HG03095 (cell line): Measurements from ENCODE around the gene RGS6.
"Not testable (repeated sequence)": the region's sequence is repeated elsewhere in the genome, so short reads cannot be mapped to it uniquely, and the experiment has no call there.

Experiments
- ATAC-seq: cut with Tn5 transposase; IDR thresholded peaks from one replicate; pipeline ENCODE4 v1.9.1; 2021; ENCODE audit warnings: moderate library complexity; ENCODE audit not compliant: unreplicated experiment

Gene RGS6

GRCh38 chr14:72444701-72445100, 512.5 kb downstream of the RGS6 start:
- no peak for ATAC-seq

DNA sequence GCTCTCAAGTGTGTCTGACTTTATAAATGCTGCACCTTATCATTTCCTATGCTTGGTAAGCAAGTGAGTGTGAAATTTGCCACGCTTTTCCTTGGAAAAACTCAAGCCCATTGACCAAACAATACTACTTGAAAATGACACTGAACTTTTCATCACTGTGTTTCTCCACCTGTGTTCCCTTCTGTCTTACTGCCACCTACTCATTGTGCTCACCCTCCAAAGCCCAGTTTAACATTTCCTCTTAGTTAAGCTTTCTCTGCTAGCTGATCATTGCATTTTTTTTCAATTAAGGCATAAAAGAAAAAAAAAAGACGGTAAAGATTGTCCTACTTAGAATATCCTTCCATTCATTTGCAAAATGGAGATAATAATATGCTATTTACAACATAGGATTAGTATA, 516.0 kb downstream of the RGS6 start:
- ATAC-seq: no peak

DNA sequence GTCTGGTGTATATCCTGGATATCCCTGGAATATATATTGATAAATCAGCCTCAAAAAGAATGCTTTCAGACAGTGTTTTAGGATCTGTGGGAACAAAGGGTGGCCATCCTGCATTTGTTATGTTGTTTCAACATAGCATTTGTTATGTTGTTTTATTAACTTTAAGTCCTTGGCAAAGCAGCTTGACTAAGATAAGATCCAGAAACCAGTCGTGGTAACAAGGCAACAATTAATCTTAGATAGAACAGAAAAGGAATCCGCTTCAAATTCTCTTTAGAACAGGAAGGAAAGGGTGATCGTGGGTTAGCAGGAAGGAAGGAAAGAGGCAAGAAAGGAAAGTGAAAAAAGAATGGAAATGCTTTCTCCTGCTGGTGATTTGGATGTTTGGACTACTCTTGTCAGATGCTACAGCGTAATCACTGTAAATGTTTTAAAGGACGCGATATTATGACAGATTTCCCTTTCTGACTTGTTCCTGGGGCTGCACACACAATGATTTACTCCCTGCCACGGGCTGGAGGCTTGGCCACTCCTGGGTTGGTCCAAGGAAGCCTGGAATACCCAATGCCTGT, 518.3 kb downstream of the RGS6 start:
- no peak for ATAC-seq

DNA sequence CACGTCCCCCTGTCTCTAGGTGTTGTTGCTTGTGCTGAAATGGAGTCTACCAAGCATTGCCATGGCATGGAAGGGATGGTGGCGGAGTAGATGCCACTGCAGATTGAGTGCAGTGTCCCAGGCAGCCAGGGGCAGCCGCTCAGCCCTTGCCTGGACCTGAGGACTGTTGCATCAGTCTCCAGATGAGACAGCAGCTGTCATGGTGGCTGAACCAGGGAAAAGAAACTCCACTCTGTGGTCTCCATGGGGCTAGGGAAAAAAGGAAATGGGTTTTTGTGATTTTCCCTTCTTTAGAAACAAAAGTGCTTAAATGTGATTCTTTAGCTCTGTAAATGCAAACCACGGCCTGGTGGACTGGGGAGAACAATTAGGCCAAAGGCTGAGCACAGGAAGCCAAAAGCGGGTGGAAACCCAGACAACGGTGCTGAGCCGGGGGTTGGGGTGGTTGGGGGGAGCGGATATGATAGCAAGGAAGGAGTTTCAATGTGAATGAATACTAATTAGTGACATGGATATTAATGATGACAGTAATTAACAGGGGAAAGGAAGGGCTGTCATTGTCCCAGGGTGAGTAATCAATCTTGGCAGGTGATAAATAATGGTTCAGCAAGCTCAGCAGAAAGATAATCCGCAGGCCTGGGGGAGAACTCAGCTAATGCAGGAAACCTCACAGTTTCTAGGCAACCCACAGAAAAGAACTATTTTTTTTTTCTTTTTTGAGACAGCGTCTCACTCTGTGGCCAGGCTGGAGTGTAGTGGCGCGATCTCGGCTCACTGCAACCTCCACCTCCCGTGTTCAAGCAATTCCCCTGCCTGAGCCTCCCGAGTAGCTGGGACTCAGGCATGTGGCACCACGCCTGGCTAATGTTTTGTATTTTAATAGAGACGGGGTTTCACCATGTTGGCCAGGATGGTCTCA, 519.1 kb downstream of the RGS6 start:
- peak; percentile 65 for ATAC-seq

DNA sequence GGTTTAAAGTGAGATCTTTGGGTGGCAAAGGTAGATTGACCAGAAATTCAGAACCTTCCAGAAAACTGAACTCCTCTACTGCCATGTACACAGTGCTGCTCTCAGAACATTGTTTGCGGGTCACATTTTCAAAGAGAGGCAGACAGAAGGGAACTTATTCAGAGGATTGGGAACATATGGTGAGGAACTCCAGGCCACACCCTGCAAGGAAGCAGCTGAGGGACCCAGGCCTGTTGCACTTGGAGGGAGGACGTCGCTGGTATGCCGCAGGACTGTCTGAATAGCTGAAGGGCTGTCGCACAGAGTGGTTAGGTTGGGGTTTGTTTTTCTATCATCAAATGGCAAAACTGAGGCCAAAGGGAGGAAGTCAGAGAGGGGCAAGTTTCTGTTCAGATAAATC, 520.5 kb downstream of the RGS6 start:
- ATAC-seq: no peak

GRCh38 chr14:72454388-72455160, 522.3 kb downstream of the RGS6 start:
- no peak for ATAC-seq

DNA sequence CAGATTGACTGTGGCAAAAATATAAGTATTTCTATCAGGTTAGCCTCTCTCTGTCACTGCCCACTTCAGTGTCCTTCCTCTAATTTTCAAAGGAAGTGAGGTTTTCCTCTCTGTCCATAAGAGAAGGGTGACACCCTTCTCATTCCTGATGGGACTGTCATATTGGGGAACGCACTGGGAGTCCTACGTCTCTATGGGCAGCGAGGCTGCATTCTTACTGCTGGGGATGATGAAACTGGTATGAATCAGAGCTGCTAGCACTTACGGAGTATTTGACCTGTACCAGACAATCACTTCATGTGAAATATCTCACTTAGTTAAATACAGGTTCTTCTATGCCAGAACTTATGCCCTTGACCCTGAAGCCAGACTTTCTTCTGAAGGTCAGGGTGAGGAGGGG, 525.4 kb downstream of the RGS6 start:
- no peak for ATAC-seq

- ATAC-seq: no peak
Measured at GRCh38 chr14:72462056-72462455, 529.8 kb downstream of the RGS6 start.

DNA sequence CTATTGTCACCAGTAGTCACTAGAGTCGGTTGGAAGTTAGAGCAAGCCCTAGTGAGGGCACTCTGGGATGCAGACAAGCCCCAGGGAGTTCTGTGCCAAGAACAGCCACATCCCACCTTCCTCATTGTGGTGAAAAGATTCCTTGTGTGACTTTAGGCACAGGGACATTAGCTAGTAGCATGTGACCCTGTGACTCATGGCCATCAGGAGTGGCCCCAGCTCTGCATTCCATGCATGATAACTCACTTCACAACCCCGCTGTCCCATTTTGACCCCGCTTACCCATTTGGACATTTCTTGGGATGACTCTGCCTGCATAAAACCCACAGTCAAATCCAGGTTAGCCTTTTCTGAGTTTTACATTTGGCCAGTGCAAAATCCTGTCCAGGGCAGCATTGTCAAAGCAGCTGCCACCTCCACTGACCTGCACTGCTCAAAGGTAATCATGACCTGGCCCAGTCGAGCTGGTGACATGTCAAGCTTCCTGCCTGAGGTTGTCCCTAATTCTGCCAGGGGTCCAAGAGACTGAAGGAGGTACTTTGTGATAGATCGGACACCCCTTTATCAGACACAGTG, 531.1 kb downstream of the RGS6 start:
- ATAC-seq: no peak

GRCh38 chr14:72464226-72464625, 532.0 kb downstream of the RGS6 start:
- ATAC-seq: no peak

GRCh38 chr14:72466325-72466724, 534.1 kb downstream of the RGS6 start:
- ATAC-seq: no peak

DNA sequence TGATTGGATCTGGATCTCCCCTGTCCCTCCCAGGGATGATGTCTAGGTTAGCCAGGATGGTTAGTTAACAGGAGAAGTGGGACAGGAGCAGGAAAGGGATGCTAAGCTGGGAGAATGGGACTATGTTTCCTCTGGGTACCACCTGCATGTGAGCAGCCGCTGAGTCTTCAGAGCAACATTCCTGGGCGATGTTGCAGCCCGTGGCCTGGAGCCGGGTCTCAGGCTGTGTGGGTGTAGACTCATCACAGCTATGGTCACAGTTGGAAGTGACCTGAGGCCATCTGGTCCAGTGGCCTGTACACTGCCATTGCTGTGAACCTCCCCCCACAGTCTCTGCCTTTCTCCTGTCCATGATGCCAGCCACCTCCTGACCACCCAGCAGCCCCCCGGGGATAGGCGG, 539.1 kb downstream of the RGS6 start:
- ATAC-seq: no peak

DNA sequence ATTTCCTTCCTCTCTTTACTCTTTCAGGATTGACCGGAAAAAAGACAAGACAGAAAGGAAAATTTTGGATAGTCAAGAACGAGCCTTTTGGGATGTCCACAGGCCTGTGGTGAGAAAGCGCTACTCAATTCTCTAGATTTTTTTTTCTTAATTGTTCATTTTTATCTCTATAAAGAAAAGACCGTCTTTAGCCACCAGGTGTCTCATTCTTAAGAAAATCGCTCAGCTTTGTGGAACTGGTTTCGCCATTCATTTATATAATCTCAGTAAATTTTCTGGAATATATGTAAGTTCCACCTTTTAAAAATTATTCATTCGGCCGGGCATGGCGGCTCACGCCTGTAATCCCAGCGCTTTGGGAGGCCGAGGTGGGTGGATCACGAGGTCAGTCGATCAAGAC, 540.6 kb downstream of the RGS6 start:
- no peak for ATAC-seq

DNA sequence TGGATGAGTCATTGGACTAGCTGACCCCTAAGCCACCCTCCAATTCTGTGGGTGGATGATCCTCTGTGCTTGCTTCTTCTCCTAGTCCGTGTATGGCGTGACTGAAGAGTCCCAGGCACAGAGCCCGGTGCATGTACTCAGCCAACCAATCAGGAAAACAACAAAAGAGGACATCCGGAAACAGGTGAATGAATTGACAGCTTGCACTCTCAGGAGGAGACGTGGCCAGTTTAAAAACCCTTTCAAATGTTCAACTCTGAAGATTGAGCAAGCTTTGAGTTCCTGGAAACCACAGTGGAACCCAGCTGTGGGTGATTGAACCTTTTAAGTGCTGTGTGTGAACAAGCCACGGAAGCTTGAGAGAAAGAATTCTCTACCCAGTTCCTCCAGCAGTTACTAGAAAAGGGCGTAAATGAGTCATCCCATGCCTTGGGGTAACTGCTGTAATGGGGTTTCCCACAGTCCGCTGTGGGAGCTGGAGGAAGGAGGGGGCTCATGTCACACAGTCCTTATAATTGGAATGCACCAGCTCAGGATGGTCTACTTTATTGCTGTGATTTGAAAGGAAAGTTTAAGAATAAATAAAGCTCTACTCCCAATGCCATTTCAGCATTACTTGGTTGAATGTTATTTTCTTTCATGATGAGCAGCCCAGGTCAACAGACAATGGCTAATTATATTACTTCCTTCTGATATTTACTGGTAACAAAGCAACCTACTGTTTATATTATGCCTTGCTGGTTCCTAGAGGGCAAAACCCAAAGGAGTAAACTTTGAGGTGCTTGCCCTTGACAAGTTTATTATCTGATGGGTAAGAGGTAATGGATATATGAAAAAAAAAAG, 544.6 kb downstream of the RGS6 start:
- peak; percentile 86 for ATAC-seq

DNA sequence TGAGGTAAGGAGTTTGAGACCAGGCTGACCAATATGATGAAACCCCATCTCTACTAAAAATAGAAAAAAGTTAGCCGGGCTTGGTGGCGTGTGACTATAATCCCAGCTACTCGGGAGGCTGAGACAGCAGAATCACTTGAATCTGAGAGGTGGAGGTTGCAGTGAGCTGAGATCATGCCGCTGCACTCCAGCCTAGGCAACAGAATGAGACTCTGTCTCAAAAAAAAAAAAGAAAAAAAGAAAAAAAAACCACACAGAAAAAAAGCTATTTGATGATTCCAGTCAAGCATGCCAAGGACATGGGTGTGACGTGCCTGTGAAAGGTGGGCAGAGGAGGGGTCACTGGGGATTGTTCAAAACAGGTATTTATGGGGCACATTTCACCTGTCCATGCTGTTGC, 545.3 kb downstream of the RGS6 start:
- not testable (repeated sequence) for ATAC-seq

DNA sequence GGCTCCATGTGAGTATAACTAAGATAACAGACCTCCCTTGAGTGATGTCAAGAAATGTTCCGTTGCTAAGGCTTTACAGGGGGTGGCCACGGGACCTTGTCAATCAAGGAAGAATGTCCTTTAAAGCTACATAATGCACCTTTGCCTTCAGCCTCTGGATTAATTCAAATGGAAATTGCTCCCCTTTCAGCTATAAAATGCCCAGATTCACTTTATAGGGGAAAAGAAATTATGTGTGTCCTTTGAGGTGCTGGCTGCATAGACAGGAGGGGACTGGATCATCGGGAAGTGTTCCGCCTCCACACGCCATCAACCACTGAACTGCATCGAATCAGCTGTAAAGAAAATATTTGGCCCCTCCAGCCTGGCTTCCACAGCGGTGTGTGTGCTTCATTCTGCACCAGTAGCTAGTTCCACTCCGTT, 546.3 kb downstream of the RGS6 start:
- no peak for ATAC-seq

DNA sequence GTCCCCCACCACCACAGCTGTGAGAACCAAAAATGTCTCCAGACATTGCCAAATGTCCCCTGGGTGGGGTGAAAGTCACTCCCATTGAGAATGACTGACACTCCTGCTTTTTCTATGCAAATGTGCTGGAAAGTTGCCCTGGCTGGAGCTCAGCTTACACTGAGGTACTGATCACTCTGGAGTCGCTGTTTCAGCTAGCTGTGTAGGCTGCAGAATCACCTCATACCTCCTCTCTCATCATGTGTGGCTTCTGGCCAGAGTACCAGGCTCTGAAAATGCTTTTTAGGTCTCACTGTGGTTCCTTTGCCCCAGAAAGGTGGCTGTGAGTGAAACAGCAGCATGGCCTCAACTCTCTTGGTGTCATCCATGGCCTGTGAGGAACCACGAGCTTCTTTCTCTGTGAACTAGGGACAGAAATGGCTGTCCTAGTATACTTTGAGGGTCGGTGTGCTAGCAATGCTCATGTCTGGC, 547.3 kb downstream of the RGS6 start:
- no peak for ATAC-seq

DNA sequence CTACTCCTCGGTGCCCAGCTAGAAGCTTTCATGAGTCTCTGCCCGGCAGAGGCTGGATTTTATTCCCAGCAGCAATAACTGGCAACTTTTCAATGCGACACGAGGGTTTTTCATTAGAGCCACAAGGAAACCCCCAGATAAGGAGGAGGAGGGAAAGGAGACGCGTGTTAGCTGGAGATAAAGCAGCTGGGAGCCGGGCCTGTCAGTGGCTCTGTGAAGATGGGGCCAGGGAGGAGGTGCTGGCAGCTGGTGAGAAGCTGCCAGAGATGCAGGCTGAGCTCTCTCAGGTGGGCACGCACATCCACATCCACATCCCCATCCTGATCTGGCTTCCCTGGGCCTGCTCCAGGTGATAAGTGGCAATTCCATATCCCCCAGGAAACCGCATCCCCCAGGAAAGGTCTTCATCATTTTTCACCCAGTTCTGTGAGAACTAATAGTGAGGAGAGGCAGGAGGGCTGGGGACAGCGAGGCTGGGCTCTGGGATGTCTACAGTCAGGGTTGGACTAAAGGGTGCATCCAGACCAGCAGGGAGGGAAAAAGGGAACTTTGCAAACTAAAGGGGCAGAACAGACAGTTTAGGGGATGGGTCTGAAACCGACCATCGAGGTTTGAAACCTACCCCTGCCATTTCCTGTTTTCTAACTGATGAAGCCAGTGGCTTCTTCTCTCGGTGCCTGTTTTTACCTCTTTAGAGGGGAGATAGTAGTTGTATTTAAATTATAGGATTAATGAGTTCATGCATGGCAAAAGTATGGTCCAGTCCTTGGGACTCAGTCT, 548.4 kb downstream of the RGS6 start:
- ATAC-seq: no peak

- no peak for ATAC-seq
Measured at GRCh38 chr14:72483311-72483710, 551.1 kb downstream of the RGS6 start.

DNA sequence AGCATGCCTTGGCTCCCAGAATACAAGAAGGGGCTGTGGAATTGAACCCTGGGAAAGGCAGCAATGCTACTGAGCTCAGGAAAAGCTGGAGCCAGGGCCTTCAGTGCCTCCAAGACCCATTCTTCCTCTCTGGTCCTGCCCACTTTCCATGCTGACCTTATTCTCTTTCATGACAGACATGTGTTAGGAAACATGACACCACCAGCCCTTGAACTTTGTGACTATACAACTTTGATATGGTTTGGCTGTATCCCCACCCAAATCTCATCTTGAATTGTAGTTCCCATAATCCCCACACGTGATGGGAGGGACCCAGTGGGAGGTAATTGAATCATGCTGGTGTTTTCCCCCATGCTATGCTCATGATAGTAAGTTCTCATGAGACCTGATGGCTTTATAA, 553.5 kb downstream of the RGS6 start:
- ATAC-seq: no peak
